ENCODE results near the gene HAUS6. TPM values are rescaled to one million over a fixed set of nuclear protein-coding genes. Genes with fewer than 3 reads are reported as not detected.
A peak's percentile ranks its signal among the peaks of the same experiment; 100 is the strongest.

Gene HAUS6
- total and polyA plus RNA-seq, 2 experiments from 2014 or later, result 32.7 to 48.7 TPM

- TF ChIP-seq POLR2AphosphoS5 (IDR thresholded peaks at IDR 0.05; ENCODE audit: low read depth), result no peak
Observed at GRCh38 chr9:19018201-19018600, 84.5 kb downstream of the HAUS6 start (continued).

GRCh38 chr9:19009391-19009965 is 93.2 kb downstream of the HAUS6 start:
- H3K27ac Mint-ChIP-seq, result no peak overlapping the region

More at GRCh38 chr9:19009391-19009965, 93.2 kb downstream of the HAUS6 start:
- H3F3A ChIP-seq (replicated peaks; ENCODE audit: low read depth), result no peaks in the 10 kb centered on the region
- H2AFZ ChIP-seq, result peak overlapping the region; percentile 52; the same call in 1 of the 2 replicates
- no peaks in the 10 kb centered on the region for H3K9me2 ChIP-seq (ENCODE audit: insufficient read depth)
- Mint-ChIP-seq H3K27me3 (ENCODE audit: insufficient read depth, low read depth, poor library complexity) (peaks cover 3% of the 10 kb centered on the region), H3K4me1 (peaks cover 6% of the 10 kb centered on the region; the same call in 2 of the 3 replicates), H3K9me3 (peaks cover 1% of the 10 kb centered on the region; the same call in 1 of the 3 replicates), H3K4me3 (no peak overlapping the region), H3K36me3 (ENCODE audit: low read depth) (no peaks in the 10 kb centered on the region)
- H4K20me1 ChIP-seq (replicated peaks; ENCODE audit: insufficient read depth), result no peaks in the 10 kb centered on the region
- no peaks in the 10 kb centered on the region for H3K4me1 ChIP-seq (ENCODE audit: insufficient read depth)
- H3K27me3 ChIP-seq (ENCODE audit: insufficient read depth), result no peaks in the 10 kb centered on the region
- DNase-seq (ENCODE audit: low spot score), result no peak
- H3K4me2 ChIP-seq, result no peak overlapping the region
- no peak for ATAC-seq
- no peak overlapping the region for H3K4me3 ChIP-seq
- H3K79me2 ChIP-seq (replicated peaks; ENCODE audit: insufficient read depth), result no peaks in the 10 kb centered on the region
- H3K36me3 ChIP-seq (ENCODE audit: insufficient read depth), result no peaks in the 10 kb centered on the region
- TF ChIP-seq CTCF (conservative IDR thresholded peaks at IDR 0.05; ENCODE audit: low read depth in 2 of 2), result no peak
- TF ChIP-seq ETS1 (IDR thresholded peaks at IDR 0.05), result no peak
- H3K27ac ChIP-seq (ENCODE audit: low read depth), result no peak overlapping the region

Small RNA genes lying within 50 kb of the gene (small RNA-seq; reads per million reads assigned to genes)
- gene RF00019 (ENCODE audit: low replicate concordance) (not detected), gene RNU6-264P (ENCODE audit: low replicate concordance) (not detected), gene SCARNA8 (ENCODE audit: low replicate concordance) (4.5 reads per million, percentile 92 among the genes with 10 or more reads in this experiment)

Other genes with a start within 250 kb of the HAUS6 start
- not detected in 2 replicates for gene SAXO1, start 69.7 kb downstream of the HAUS6 start, total RNA-seq (2014; rRNA removed; shearing (Covaris generic))
- 0.02 and 0.10 TPM in 2 replicates for gene SAXO1, start 69.7 kb downstream of the HAUS6 start, polyA plus RNA-seq (2016; fragmentation: Nextera tagmentation; extraction: Ambion mirVana)
- 22.6 and 24.7 TPM in 2 replicates for gene RRAGA, start 53.5 kb downstream of the HAUS6 start, total RNA-seq (2014; rRNA removed; shearing (Covaris generic))
- gene RRAGA, start 53.5 kb downstream of the HAUS6 start, polyA plus RNA-seq (2016; fragmentation: Nextera tagmentation; extraction: Ambion mirVana), result 33.7 and 36.1 TPM in 2 replicates
- gene PLIN2, start 24.6 kb upstream of the HAUS6 start, total RNA-seq (2014; rRNA removed; shearing (Covaris generic)), result 15.3 and 17.2 TPM in 2 replicates
- gene PLIN2, start 24.6 kb upstream of the HAUS6 start, polyA plus RNA-seq (2016; fragmentation: Nextera tagmentation; extraction: Ambion mirVana), result 14.6 and 15.1 TPM in 2 replicates
- 30.8 and 43.7 TPM in 2 replicates for gene DENND4C, start 127.8 kb upstream of the HAUS6 start, total RNA-seq (2014; rRNA removed; shearing (Covaris generic))
- gene DENND4C, start 127.8 kb upstream of the HAUS6 start, polyA plus RNA-seq (2016; fragmentation: Nextera tagmentation; extraction: Ambion mirVana), result 5.2 and 6.4 TPM in 2 replicates

Data from GM23338 (cell line).